HEK293 (cell line): ENCODE data around the gene SS18L1.
A peak's percentile ranks its signal among the peaks of the same experiment; 100 is the strongest.

Experiments used
- CTCF ChIA-PET: fragments of 350-600 bp; formaldehyde crosslinking; extraction: SDS; loops from one replicate; lab custom pipeline; 2021; ENCODE audit warnings: antibody characterized with exemption; lab: Yijun Ruan, JAX
- POLR2A ChIA-PET: fragments of 300-600 bp; formaldehyde crosslinking; extraction: SDS; loops from one replicate; lab custom pipeline; 2020; ENCODE audit warnings: antibody characterized with exemption, inconsistent platforms; lab: Yijun Ruan, JAX
- H3K27ac ChIP-seq: fragments of 200-500 bp; sonication (Bioruptor generic); 2 replicates; pipeline ENCODE4 v1.5.1; 2014; ENCODE audit warnings: low read depth, low read length, control low read depth, inconsistent platforms; ENCODE audit errors: extremely low read depth
- H3K36me3 ChIP-seq, 2 experiments: fragments of 200-500 bp in 1 of 2; sonication (Bioruptor generic) in 1 of 2; 1 replicate in 1 of 2; 2 replicates in 1 of 2; pipeline ENCODE4 v1.5.1; 2014 to 2017; ENCODE audit warnings: inconsistent platforms in 2 of 2, low read length in 2 of 2; ENCODE audit not compliant: control insufficient read depth in 2 of 2, insufficient read depth in 1 of 2
- H3K4me1 ChIP-seq: fragments of 200-500 bp; sonication (Bioruptor generic); 2 replicates; pipeline ENCODE4 v1.5.1; 2014; ENCODE audit warnings: mild to moderate bottlenecking, low read length, inconsistent platforms; ENCODE audit not compliant: control insufficient read depth, insufficient read depth
- H3K4me3 ChIP-seq: 2 replicates; pipeline ENCODE4 v1.5.1; 2011; ENCODE audit warnings: low read depth, mild to moderate bottlenecking, control low read depth, low read length, moderate library complexity
- H3K9me3 ChIP-seq: fragments of 200-500 bp; sonication (Bioruptor generic); 2 replicates; pipeline ENCODE4 v1.5.1; 2014; ENCODE audit warnings: low read depth, low read length, inconsistent platforms; ENCODE audit not compliant: control insufficient read depth, insufficient read depth
- AEBP2 ChIP-seq: fragments of 450-650 bp; formaldehyde crosslinking; IDR thresholded peaks from 2 replicates; pipeline ENCODE4 v1.5.1; 2016; ENCODE audit warnings: missing biosample characterization, missing genetic modification characterization, borderline replicate concordance
- GLI2 ChIP-seq: fragments of 450-650 bp; formaldehyde crosslinking; IDR thresholded peaks from 2 replicates; pipeline ENCODE4; 2017; ENCODE audit warnings: missing biosample characterization, missing genetic modification characterization, low read depth, borderline replicate concordance
- KLF16 ChIP-seq: fragments of 450-650 bp; formaldehyde crosslinking; IDR thresholded peaks from 2 replicates; pipeline ENCODE4 v1.5.1; 2017; ENCODE audit warnings: missing biosample characterization, missing genetic modification characterization
- SETDB1 ChIP-seq: IDR thresholded peaks from one replicate; pipeline ENCODE4 v1.6.1; 2017; ENCODE audit warnings: mild to moderate bottlenecking, low read length, moderate library complexity, mixed read lengths; ENCODE audit not compliant: insufficient read length
- TRIM28 ChIP-seq: IDR thresholded peaks from 2 replicates; pipeline ENCODE4 v1.6.1; 2011; ENCODE audit warnings: low read length, control low read depth, borderline replicate concordance
- ZBTB48 ChIP-seq: fragments of 450-650 bp; formaldehyde crosslinking; IDR thresholded peaks from 2 replicates; pipeline ENCODE4 v1.5.1; 2016; ENCODE audit warnings: missing biosample characterization, missing genetic modification characterization
- ZFHX2 ChIP-seq: fragments of 450-650 bp; formaldehyde crosslinking; conservative IDR thresholded peaks from 2 replicates; pipeline ENCODE4 v1.5.1; 2016; ENCODE audit warnings: missing biosample characterization, missing genetic modification characterization
- ZNF280D ChIP-seq: fragments of 450-650 bp; formaldehyde crosslinking; IDR thresholded peaks from 2 replicates; pipeline ENCODE4 v1.5.1; 2016; ENCODE audit warnings: missing biosample characterization, missing genetic modification characterization
- ZNF350 ChIP-seq: fragments of 450-650 bp; formaldehyde crosslinking; IDR thresholded peaks from 2 replicates; pipeline ENCODE4 v1.5.0; 2017; ENCODE audit warnings: missing biosample characterization, mild to moderate bottlenecking, missing genetic modification characterization
- ZNF366 ChIP-seq: fragments of 450-650 bp; formaldehyde crosslinking; conservative IDR thresholded peaks from 2 replicates; pipeline ENCODE4 v1.5.1; 2016; ENCODE audit warnings: missing biosample characterization, missing genetic modification characterization
- ZNF558 ChIP-seq: fragments of 450-650 bp; formaldehyde crosslinking; IDR thresholded peaks from 2 replicates; pipeline ENCODE4 v1.5.1; 2016; ENCODE audit warnings: missing biosample characterization, missing genetic modification characterization
- ZNF560 ChIP-seq: fragments of 450-650 bp; formaldehyde crosslinking; IDR thresholded peaks from 2 replicates; pipeline ENCODE4 v1.5.1; 2017; ENCODE audit warnings: missing biosample characterization, missing genetic modification characterization, borderline replicate concordance
- ZNF596 ChIP-seq: fragments of 450-650 bp; IDR thresholded peaks from 2 replicates; pipeline ENCODE4 v1.5.0; 2018; ENCODE audit warnings: missing biosample characterization, mild to moderate bottlenecking, missing genetic modification characterization, moderate library complexity
- ZNF843 ChIP-seq: fragments of 450-650 bp; formaldehyde crosslinking; IDR thresholded peaks from 2 replicates; pipeline ENCODE4 v1.5.1; 2016; ENCODE audit warnings: missing biosample characterization, missing genetic modification characterization
- ZSCAN16 ChIP-seq: fragments of 450-650 bp; formaldehyde crosslinking; IDR thresholded peaks from 2 replicates; pipeline ENCODE4 v1.5.1; 2016; ENCODE audit warnings: missing biosample characterization, missing genetic modification characterization
- ZSCAN18 ChIP-seq: fragments of 450-650 bp; formaldehyde crosslinking; IDR thresholded peaks from 2 replicates; pipeline ENCODE4 v1.5.1; 2016; ENCODE audit warnings: missing biosample characterization, missing genetic modification characterization
- TF ChIP-seq, protein P1 (sequence below): fragments of 450-650 bp; formaldehyde crosslinking; conservative IDR thresholded peaks from 2 replicates; pipeline ENCODE4 v1.5.1; 2016; ENCODE audit warnings: low read depth, missing biosample characterization, missing genetic modification characterization
- TF ChIP-seq, protein P2 (sequence below): fragments of 450-650 bp; formaldehyde crosslinking; IDR thresholded peaks from 2 replicates; pipeline ENCODE4 v1.5.1; 2016; ENCODE audit warnings: missing biosample characterization, missing genetic modification characterization

Gene SS18L1

GRCh38 chr20:62101078-62101477 lies 42.5 kb upstream of the SS18L1 start:
- ChIA-PET CTCF (no interaction called here), POLR2A (no interaction called here)

GRCh38 chr20:62103508-62104233 lies 39.9 kb upstream of the SS18L1 start:
- H3K4me1 ChIP-seq, result no peaks in the 10 kb centered on the region
- ChIA-PET POLR2A (interaction anchor here (0.7 kb wide), 1 partner anchor 211 kb away, joined by 4 read pairs; no protein-coding TSS in a partner anchor), CTCF (interaction anchor here (0.6 to 1.0 kb wide), 3 partner anchors 8 to 110 kb away, joined by 3 to 5 read pairs (median 4); no protein-coding TSS in a partner anchor)
- no peaks in the 10 kb centered on the region for H3K9me3 ChIP-seq
- H3K27ac ChIP-seq, result no peak overlapping the region
- H3K36me3 ChIP-seq, result no peaks in the 10 kb centered on the region
- no peak for TF ChIP-seq AEBP2 (tag by site-specific recombination)
- no peak for TF ChIP-seq ZSCAN18 (tag by site-specific recombination)
- TF ChIP-seq, protein P1, sequence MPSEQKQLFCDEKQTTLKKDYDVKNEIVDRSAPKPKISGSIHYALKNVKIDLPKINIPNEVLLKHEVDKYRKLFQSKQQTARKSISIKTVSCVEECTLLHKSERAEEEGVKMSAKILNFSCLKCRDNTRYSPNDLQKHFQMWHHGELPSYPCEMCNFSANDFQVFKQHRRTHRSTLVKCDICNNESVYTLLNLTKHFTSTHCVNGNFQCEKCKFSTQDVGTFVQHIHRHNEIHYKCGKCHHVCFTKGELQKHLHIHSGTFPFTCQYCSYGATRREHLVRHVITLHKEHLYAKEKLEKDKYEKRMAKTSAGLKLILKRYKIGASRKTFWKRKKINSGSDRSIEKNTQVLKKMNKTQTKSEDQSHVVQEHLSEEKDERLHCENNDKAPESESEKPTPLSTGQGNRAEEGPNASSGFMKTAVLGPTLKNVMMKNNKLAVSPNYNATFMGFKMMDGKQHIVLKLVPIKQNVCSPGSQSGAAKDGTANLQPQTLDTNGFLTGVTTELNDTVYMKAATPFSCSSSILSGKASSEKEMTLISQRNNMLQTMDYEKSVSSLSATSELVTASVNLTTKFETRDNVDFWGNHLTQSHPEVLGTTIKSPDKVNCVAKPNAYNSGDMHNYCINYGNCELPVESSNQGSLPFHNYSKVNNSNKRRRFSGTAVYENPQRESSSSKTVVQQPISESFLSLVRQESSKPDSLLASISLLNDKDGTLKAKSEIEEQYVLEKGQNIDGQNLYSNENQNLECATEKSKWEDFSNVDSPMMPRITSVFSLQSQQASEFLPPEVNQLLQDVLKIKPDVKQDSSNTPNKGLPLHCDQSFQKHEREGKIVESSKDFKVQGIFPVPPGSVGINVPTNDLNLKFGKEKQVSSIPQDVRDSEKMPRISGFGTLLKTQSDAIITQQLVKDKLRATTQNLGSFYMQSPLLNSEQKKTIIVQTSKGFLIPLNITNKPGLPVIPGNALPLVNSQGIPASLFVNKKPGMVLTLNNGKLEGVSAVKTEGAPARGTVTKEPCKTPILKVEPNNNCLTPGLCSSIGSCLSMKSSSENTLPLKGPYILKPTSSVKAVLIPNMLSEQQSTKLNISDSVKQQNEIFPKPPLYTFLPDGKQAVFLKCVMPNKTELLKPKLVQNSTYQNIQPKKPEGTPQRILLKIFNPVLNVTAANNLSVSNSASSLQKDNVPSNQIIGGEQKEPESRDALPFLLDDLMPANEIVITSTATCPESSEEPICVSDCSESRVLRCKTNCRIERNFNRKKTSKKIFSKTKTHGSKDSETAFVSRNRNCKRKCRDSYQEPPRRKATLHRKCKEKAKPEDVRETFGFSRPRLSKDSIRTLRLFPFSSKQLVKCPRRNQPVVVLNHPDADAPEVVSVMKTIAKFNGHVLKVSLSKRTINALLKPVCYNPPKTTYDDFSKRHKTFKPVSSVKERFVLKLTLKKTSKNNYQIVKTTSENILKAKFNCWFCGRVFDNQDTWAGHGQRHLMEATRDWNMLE, result no peak
- no peak for TF ChIP-seq ZNF596 (tag by site-specific recombination)
- no peak for TF ChIP-seq KLF16
- H3K4me3 ChIP-seq, result no peak overlapping the region

More at GRCh38 chr20:62101078-62101477, 42.5 kb upstream of the SS18L1 start:
- H3K9me3 ChIP-seq, result no peaks in the 10 kb centered on the region
- H3K4me3 ChIP-seq, result no peak overlapping the region
- no peaks in the 10 kb centered on the region for H3K4me1 ChIP-seq
- TF ChIP-seq ZNF560 (tag by site-specific recombination) (no peak), ZNF366 (tag by site-specific recombination) (no peak), ZNF350 (tag by site-specific recombination) (no peak), TRIM28 (0 out of 2 replicates have a peak, but pooled peaks have one; percentile 30), SETDB1 (peak; percentile 26), ZBTB48 (no peak), ZFHX2 (tag by site-specific recombination) (no peak), ZNF558 (no peak), GLI2 (no peak), ZSCAN16 (tag by site-specific recombination) (no peak), ZNF843 (tag by site-specific recombination) (no peak), ZNF280D (tag by site-specific recombination) (peak; percentile 99)
- TF ChIP-seq, protein P2, sequence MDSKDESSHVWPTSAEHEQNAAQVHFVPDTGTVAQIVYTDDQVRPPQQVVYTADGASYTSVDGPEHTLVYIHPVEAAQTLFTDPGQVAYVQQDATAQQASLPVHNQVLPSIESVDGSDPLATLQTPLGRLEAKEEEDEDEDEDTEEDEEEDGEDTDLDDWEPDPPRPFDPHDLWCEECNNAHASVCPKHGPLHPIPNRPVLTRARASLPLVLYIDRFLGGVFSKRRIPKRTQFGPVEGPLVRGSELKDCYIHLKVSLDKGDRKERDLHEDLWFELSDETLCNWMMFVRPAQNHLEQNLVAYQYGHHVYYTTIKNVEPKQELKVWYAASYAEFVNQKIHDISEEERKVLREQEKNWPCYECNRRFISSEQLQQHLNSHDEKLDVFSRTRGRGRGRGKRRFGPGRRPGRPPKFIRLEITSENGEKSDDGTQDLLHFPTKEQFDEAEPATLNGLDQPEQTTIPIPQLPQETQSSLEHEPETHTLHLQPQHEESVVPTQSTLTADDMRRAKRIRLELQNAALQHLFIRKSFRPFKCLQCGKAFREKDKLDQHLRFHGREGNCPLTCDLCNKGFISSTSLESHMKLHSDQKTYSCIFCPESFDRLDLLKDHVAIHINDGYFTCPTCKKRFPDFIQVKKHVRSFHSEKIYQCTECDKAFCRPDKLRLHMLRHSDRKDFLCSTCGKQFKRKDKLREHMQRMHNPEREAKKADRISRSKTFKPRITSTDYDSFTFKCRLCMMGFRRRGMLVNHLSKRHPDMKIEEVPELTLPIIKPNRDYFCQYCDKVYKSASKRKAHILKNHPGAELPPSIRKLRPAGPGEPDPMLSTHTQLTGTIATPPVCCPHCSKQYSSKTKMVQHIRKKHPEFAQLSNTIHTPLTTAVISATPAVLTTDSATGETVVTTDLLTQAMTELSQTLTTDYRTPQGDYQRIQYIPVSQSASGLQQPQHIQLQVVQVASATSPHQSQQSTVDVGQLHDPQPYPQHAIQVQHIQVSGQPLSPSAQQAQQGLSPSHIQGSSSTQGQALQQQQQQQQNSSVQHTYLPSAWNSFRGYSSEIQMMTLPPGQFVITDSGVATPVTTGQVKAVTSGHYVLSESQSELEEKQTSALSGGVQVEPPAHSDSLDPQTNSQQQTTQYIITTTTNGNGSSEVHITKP (tag by site-specific recombination), result no peak
- no peak overlapping the region for H3K27ac ChIP-seq
- no peaks in the 10 kb centered on the region for H3K36me3 ChIP-seq
